HG03066 (cell line): ENCODE data around the gene ASPN.

Experiments
- ATAC-seq: cut with Tn5 transposase; IDR thresholded peaks from one replicate; pipeline ENCODE4 v1.9.1; 2021; ENCODE audit warnings: low read depth; ENCODE audit not compliant: unreplicated experiment

The ASPN gene

GRCh38 chr9:92478783-92479182 lies 3.5 kb downstream of the ASPN start:
- no peak for ATAC-seq

GRCh38 chr9:92476962-92477361 lies 5.3 kb downstream of the ASPN start:
- no peak for ATAC-seq

- no peak for ATAC-seq
Observed at GRCh38 chr9:92474587-92474986, 7.7 kb downstream of the ASPN start.

- no peak for ATAC-seq
Observed at GRCh38 chr9:92468206-92468605, 14.1 kb downstream of the ASPN start.

GRCh38 chr9:92467511-92467910 lies 14.8 kb downstream of the ASPN start:
- no peak for ATAC-seq

- ATAC-seq: no peak
Observed at GRCh38 chr9:92467041-92467440, 15.3 kb downstream of the ASPN start.

- no peak for ATAC-seq
Observed at GRCh38 chr9:92463984-92464383, 18.3 kb downstream of the ASPN start.

- ATAC-seq: no peak
Observed at GRCh38 chr9:92463387-92463786, 18.9 kb downstream of the ASPN start.

GRCh38 chr9:92457576-92457975 lies 24.7 kb downstream of the ASPN start:
- no peak for ATAC-seq

GRCh38 chr9:92455217-92455616 lies 27.1 kb downstream of the ASPN start:
- no peak for ATAC-seq

GRCh38 chr9:92446536-92446935 lies 35.8 kb downstream of the ASPN start:
- no peak for ATAC-seq

- no peak for ATAC-seq
Observed at GRCh38 chr9:92444841-92445240, 37.5 kb downstream of the ASPN start.

GRCh38 chr9:92440751-92441046 lies 41.6 kb downstream of the ASPN start:
- no peak for ATAC-seq

GRCh38 chr9:92439921-92440750 lies 42.2 kb downstream of the ASPN start:
- no peak for ATAC-seq

- ATAC-seq: no peak
Observed at GRCh38 chr9:92438900-92439526, 43.3 kb downstream of the ASPN start.

- ATAC-seq: no peak
Observed at GRCh38 chr9:92435263-92435662, 47.0 kb downstream of the ASPN start.

- no peak for ATAC-seq
Observed at GRCh38 chr9:92432972-92433548, 49.2 kb downstream of the ASPN start.

GRCh38 chr9:92432350-92432749 lies 50.0 kb downstream of the ASPN start:
- ATAC-seq: no peak

- ATAC-seq: no peak
Observed at GRCh38 chr9:92429836-92430235, 52.5 kb downstream of the ASPN start.

GRCh38 chr9:92426501-92427145 lies 55.7 kb downstream of the ASPN start:
- no peak for ATAC-seq

- ATAC-seq: no peak
Observed at GRCh38 chr9:92425474-92425873, 56.8 kb downstream of the ASPN start.

- no peak for ATAC-seq
Observed at GRCh38 chr9:92424340-92424739, 58.0 kb downstream of the ASPN start, which contains the start of gene OMD. Gene OMD, minus strand, starts transcription at chr9:92424471. Its CDS starts 6,913 bp downstream, at chr9:92417558.
